TTC549 (cell line): Measurements from ENCODE around the gene B4GALT5.

Source experiments
- FAIRE-seq: peaks from 2 replicates; lab custom pipeline; 2012; peaks lifted over from hg19 to GRCh38; lab: Jason Lieb, UNC

Gene B4GALT5

DNA sequence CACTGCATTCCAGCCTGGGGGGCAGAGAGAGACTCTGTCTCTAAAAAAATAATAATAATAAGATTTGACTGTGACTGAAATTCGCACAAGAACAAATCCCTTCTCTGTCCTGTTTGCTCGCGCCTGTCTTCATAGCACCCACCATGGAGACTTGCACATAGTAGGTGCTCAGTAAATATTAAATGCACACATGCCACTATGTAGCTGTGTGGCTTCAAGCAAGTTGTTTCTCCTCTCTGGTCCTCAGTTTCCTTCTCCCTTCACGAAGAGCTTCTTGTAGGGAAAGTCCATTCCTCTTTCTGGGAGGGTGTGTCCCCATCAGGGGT, 130.4 kb downstream of the B4GALT5 start:
- FAIRE-seq = no peak
